Measurements from ENCODE around the gene GALK2.
"Not testable (repeated sequence)": the region's sequence is repeated elsewhere in the genome, so short reads cannot be mapped to it uniquely, and the experiment has no call there.

The GALK2 gene

GRCh38 chr15:49199666-49200065 lies 29.6 kb downstream of the GALK2 start (continued):
- TF ChIP-seq ZNF140 (tag by site-specific recombination; IDR thresholded peaks at IDR 0.05) = no peak

GRCh38 chr15:49200347-49200746 lies 30.3 kb downstream of the GALK2 start:
- H3K27ac ChIP-seq (ENCODE audit: extremely low read depth, low read depth, low read length) = no peak overlapping the region
- no peak for TF ChIP-seq ZNF600 (tag by site-specific recombination; IDR thresholded peaks at IDR 0.05)
- no peak for TF ChIP-seq ZNF510 (tag by site-specific recombination; IDR thresholded peaks at IDR 0.05; ENCODE audit: insufficient replicate concordance)
- TF ChIP-seq KLF16 (tag by site-specific recombination; IDR thresholded peaks at IDR 0.05) = no peak
- TF ChIP-seq ZNF354C (tag by site-specific recombination; IDR thresholded peaks at IDR 0.05; ENCODE audit: borderline replicate concordance, low read depth) = no peak
- no peak for TF ChIP-seq ELK4 (IDR thresholded peaks at IDR 0.05; ENCODE audit: borderline replicate concordance, low read depth, low read length)
- TF ChIP-seq ZNF223 (tag by site-specific recombination; IDR thresholded peaks at IDR 0.05) = no peak
- no peak for TF ChIP-seq ZNF670 (tag by site-specific recombination; IDR thresholded peaks at IDR 0.05; ENCODE audit: low read depth)
- no peak for TF ChIP-seq ZNF747 (tag by site-specific recombination; IDR thresholded peaks at IDR 0.05)
- TF ChIP-seq ZNF184 (tag by site-specific recombination; IDR thresholded peaks at IDR 0.05) = no peak
- no peak for TF ChIP-seq ZFP37 (tag by site-specific recombination; IDR thresholded peaks at IDR 0.05)
- no peak for TF ChIP-seq ZNF449 (tag by site-specific recombination; IDR thresholded peaks at IDR 0.05)
- TF ChIP-seq OVOL3 (tag by site-specific recombination; IDR thresholded peaks at IDR 0.05) = no peak
- no peak for TF ChIP-seq ZNF792 (tag by site-specific recombination; IDR thresholded peaks at IDR 0.05)
- TF ChIP-seq IKZF3 (tag by site-specific recombination; IDR thresholded peaks at IDR 0.05) = no peak
- no peak overlapping the region for H3K4me3 ChIP-seq (ENCODE audit: low read depth, low read length)
- H3K4me1 ChIP-seq (ENCODE audit: control insufficient read depth, insufficient read depth, low read length) = peaks cover 7% of the 10 kb centered on the region
- ChIA-PET CTCF (interaction anchor here (1.1 kb wide), 1 partner anchor 338 kb away, joined by 3 read pairs; no protein-coding TSS in a partner anchor), POLR2A (no interaction called here)
- H3K9me3 ChIP-seq (ENCODE audit: control insufficient read depth, insufficient read depth, low read depth, low read length) = no peaks in the 10 kb centered on the region
- H3K36me3 ChIP-seq (ENCODE audit: control insufficient read depth in 2 of 2, insufficient read depth in 1 of 2, low read length in 2 of 2) = peaks cover 0 to 7% of the 10 kb centered on the region in 2 experiments; a peak in 1 of 3 replicates

- H3K9me3 ChIP-seq (ENCODE audit: control insufficient read depth, insufficient read depth, low read depth, low read length); H3K27ac ChIP-seq (ENCODE audit: extremely low read depth, low read depth, low read length); H3K36me3 ChIP-seq (ENCODE audit: control insufficient read depth in 2 of 2, insufficient read depth in 1 of 2, low read length in 2 of 2); CTCF ChIA-PET; POLR2A ChIA-PET; H3K4me1 ChIP-seq (ENCODE audit: control insufficient read depth, insufficient read depth, low read length); H3K4me3 ChIP-seq (ENCODE audit: low read depth, low read length): not testable (repeated sequence)
These were observed 38.1 kb downstream of the GALK2 start for GRCh38 chr15:49208102-49208501.

GRCh38 chr15:49212897-49213296 lies 42.9 kb downstream of the GALK2 start:
- Histone ChIP-seq H3K36me3 (ENCODE audit: control insufficient read depth in 2 of 2, insufficient read depth in 1 of 2, low read length in 2 of 2) (no peaks in the 10 kb centered on the region; a peak in 1 of 3 replicates), H3K27ac (ENCODE audit: extremely low read depth, low read depth, low read length) (no peak overlapping the region), H3K4me3 (ENCODE audit: low read depth, low read length) (no peak overlapping the region), H3K9me3 (ENCODE audit: control insufficient read depth, insufficient read depth, low read depth, low read length) (no peaks in the 10 kb centered on the region), H3K4me1 (ENCODE audit: control insufficient read depth, insufficient read depth, low read length) (no peaks in the 10 kb centered on the region)
- TF ChIP-seq ZNF112 (tag by site-specific recombination; IDR thresholded peaks at IDR 0.05) (no peak), ZNF658 (tag by site-specific recombination; IDR thresholded peaks at IDR 0.05) (no peak), ZNF341 (tag by site-specific recombination; IDR thresholded peaks at IDR 0.05; ENCODE audit: low read depth) (no peak), ZNF624 (tag by site-specific recombination; IDR thresholded peaks at IDR 0.05) (no peak), ELK4 (IDR thresholded peaks at IDR 0.05; ENCODE audit: borderline replicate concordance, low read depth, low read length) (no peak), ZNF639 (tag by site-specific recombination; IDR thresholded peaks at IDR 0.05) (no peak), ZNF16 (tag by site-specific recombination; IDR thresholded peaks at IDR 0.05; ENCODE audit: low read depth) (no peak), ZFP37 (tag by site-specific recombination; IDR thresholded peaks at IDR 0.05) (no peak), ZEB2 (tag by site-specific recombination; IDR thresholded peaks at IDR 0.05) (no peak)
- CTCF ChIA-PET = no interaction called here
- POLR2A ChIA-PET = no interaction called here

Data from HEK293 (cell line).